ENCODE measurements around the gene GCH1. TPM values are rescaled to one million over a fixed set of nuclear protein-coding genes. Genes with fewer than 3 reads are reported as not detected.

Gene GCH1
- total RNA-seq, 3 donors from 2014 or later, result 12.8 to 27.1 (median 19.3) TPM

DNA sequence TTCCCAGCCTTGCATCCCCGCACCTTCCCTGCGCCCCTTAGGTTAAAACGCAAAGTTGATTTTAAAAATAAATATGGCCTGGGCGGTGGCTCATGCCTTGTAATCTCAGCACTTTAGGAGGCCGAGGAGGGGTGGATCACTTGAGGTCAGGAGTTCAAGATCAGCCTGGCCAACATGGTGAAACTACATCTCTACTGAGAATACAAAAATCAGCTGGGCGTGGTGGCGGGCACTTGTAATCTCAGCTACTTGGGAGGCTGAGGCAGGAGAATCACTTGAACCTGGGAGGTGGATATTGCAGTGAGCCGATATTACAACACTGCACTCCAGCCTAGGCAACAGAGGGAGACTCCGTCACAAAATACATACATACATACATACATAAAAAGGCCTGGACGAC is 96.0 kb downstream of the GCH1 start:
- H3K4me1 ChIP-seq (ENCODE audit: low read depth), result no peaks in the 10 kb centered on the region
- TF ChIP-seq CTCF (IDR thresholded peaks at IDR 0.05), result no peak
- DNase-seq (no peak), ATAC-seq (no peak)
- H3K36me3 ChIP-seq (ENCODE audit: low read depth), result no peaks in the 10 kb centered on the region
- intact Hi-C loops (cut with DNase I, micrococcal nuclease), result no loop called here
- no peak overlapping the region for H3K4me3 ChIP-seq
- no peaks in the 10 kb centered on the region for H3K9me3 ChIP-seq

DNA sequence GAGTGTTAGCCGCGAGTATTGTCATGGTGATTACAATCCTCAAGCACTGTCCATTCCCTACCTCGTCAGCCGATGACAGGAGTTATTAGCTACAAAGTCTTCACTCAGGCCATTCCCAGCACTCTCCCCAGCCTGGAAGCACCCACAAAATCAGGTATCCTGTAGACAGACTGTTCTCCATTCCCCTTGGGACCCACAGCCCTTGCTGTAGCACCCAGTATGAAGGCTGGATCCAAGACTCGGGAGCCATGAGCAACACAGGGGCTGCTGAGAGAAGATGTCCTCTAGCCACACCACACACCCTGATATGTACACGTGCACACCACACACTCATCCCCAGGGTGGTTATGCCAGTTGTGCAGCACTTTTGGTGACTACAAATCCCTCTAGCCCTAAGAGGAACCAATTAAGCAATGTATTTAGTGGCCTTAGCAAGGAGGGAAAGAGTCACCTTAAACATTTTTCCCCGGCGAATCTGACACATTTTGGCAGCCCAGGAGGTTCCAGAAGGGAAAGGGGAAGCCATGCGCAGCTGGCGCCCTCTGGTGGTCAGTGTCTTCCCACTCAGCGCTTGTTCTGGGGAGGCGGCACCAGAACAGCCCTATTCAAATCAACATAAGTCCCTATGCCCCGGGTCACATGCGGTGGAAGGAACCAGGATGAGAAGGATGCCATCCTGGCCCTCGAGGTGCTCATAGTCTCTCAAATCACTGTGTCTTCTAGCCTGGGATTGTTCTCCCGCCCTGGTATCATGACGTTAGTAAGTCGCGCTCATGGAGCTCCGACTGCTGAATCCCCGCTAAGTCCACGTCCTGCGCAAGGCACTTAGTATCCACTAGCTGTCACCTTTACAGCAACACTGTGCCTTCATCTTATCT is 96.9 kb downstream of the GCH1 start:
- no peak overlapping the region for H3K4me3 ChIP-seq
- TF ChIP-seq CTCF (IDR thresholded peaks at IDR 0.05), result peak; percentile 92
- no peaks in the 10 kb centered on the region for H3K4me1 ChIP-seq (ENCODE audit: low read depth)
- ATAC-seq, result peak; percentile 91
- no peaks in the 10 kb centered on the region for H3K36me3 ChIP-seq (ENCODE audit: low read depth)
- peak; percentile 70 to 87 (median 81) for DNase-seq
- intact Hi-C loops (cut with DNase I, micrococcal nuclease), result no loop called here
- H3K9me3 ChIP-seq, result no peaks in the 10 kb centered on the region

- Histone ChIP-seq H3K4me1 (ENCODE audit: low read depth) (no peaks in the 10 kb centered on the region), H3K4me3 (no peak overlapping the region), H3K36me3 (ENCODE audit: low read depth) (no peaks in the 10 kb centered on the region), H3K9me3 (no peaks in the 10 kb centered on the region)
- TF ChIP-seq CTCF (IDR thresholded peaks at IDR 0.05), result no peak
- DNase-seq, result no peak
- ATAC-seq, result no peak
- intact Hi-C loops (cut with DNase I, micrococcal nuclease), result no loop called here
These were observed 97.6 kb downstream of the GCH1 start for GRCh38 chr14:54805070-54805444.

GRCh38 chr14:54804538-54805041 is 98.0 kb downstream of the GCH1 start:
- no peak overlapping the region for H3K4me3 ChIP-seq
- H3K36me3 ChIP-seq (ENCODE audit: low read depth), result no peaks in the 10 kb centered on the region
- H3K9me3 ChIP-seq, result no peaks in the 10 kb centered on the region
- DNase-seq, result no peak
- no peak for TF ChIP-seq CTCF (IDR thresholded peaks at IDR 0.05)
- intact Hi-C loops (cut with DNase I, micrococcal nuclease), result no loop called here
- no peaks in the 10 kb centered on the region for H3K4me1 ChIP-seq (ENCODE audit: low read depth)
- no peak for ATAC-seq

GRCh38 chr14:54803926-54804537 is 98.6 kb downstream of the GCH1 start:
- Histone ChIP-seq H3K9me3 (no peaks in the 10 kb centered on the region), H3K4me1 (ENCODE audit: low read depth) (no peaks in the 10 kb centered on the region), H3K36me3 (ENCODE audit: low read depth) (no peaks in the 10 kb centered on the region), H3K4me3 (no peak overlapping the region)
- ATAC-seq (no peak), DNase-seq (no peak)
- intact Hi-C loops (cut with DNase I, micrococcal nuclease), result no loop called here
- TF ChIP-seq CTCF (IDR thresholded peaks at IDR 0.05), result no peak
